Thyroid gland (tissue), 4 donors: ENCODE results near the gene ALDH1A2.

Experiments
- CTCF ChIP-seq, 6 experiments: fragments of 200-600 bp in 3 of 6; fragments of 450-650 bp in 3 of 6; sonication (generic) in 3 of 6; IDR thresholded peaks; one replicate each; pipeline ENCODE4 v1.5.1; 2016 to 2019; ENCODE audit warnings: antibody characterized with exemption in 6 of 6, mild to moderate bottlenecking in 2 of 6, inconsistent platforms in 1 of 6, moderate library complexity in 1 of 6
- POLR2A ChIP-seq, 2 donors: fragments of 450-650 bp; IDR thresholded peaks; one replicate each; pipeline ENCODE4 v1.6.1; 2017; ENCODE audit warnings: antibody characterized with exemption in 2 of 2, mild to moderate bottlenecking in 2 of 2, moderate library complexity in 1 of 2

DNA sequence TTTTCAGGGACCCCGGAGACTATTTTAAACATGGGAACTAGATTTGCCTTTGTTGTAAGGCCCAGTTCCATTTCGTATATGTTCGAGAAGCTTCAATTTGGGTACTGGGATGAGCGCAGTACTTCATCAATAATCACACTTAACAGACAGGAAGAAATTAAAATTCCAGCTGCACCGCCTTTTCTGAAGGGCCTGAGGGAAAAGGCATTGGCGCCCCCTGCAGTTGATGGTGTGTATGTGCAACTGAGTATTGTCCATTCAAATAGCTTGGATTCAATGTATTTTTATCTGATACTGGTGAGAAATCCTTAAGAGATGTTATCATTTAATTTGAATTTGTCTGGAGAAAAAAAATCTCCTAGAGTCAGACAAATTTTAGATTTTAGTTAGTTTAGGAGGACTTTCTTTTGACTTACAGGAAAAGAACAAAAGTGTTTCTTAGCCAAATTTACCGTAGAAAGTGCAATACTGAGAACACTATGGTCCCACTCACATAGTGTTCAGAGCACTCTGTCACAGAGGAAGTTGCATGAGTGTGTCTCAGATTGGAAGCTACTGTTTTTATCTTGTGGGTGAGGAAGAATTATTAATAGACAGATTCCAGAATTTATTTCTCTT is 5.4 kb upstream of the ALDH1A2 start:
- peak; percentile 68 to 89 (median 75) for TF ChIP-seq CTCF (IDR thresholded peaks at IDR 0.05)
- no peak for TF ChIP-seq POLR2A (IDR thresholded peaks at IDR 0.05)
